SK-N-SH (cell line): ENCODE results near the gene SERINC2. TPM values are rescaled to one million over a fixed set of nuclear protein-coding genes. Genes with fewer than 3 reads are reported as not detected.

Experiments
- CTCF ChIA-PET: fragments of 300-600, 350-600 bp; formaldehyde crosslinking; extraction: SDS; loops from one replicate; lab custom pipeline; 2021; lab: Yijun Ruan, JAX
- POLR2A ChIA-PET: fragments of 350-600 bp; sonication (Branson Sonifier 250); formaldehyde crosslinking; extraction: SDS; loops from one replicate; lab custom pipeline; 2020; ENCODE audit warnings: antibody characterized with exemption, inconsistent platforms; lab: Yijun Ruan, JAX
- DNase-seq: peaks from one replicate; pipeline ENCODE4 v3.0.0; 2012
- H2AFZ ChIP-seq: fragments of 200-600 bp; sonication (generic); 2 replicates; pipeline ENCODE4 v1.8.1; 2016; ENCODE audit warnings: antibody characterized with exemption, mild to moderate bottlenecking, low read depth
- H3F3A ChIP-seq: fragments of 200-600 bp; sonication (generic); replicated peaks from 2 replicates; pipeline ENCODE3; 2016; ENCODE audit warnings: antibody characterized with exemption, mild to moderate bottlenecking; ENCODE audit not compliant: insufficient read depth
- H3K27ac ChIP-seq, 2 experiments: fragments of 200-500 bp in 1 of 2; fragments of 200-600 bp in 1 of 2; sonication (Bioruptor generic) in 1 of 2; sonication (generic), shearing (Covaris generic) in 1 of 2; 2 replicates each; pipeline versions ENCODE4 v1.5.1 to v1.6.1; 2014 to 2016; ENCODE audit warnings: low read depth in 2 of 2, inconsistent platforms in 1 of 2, low read length in 1 of 2, mild to moderate bottlenecking in 1 of 2, mixed read lengths in 1 of 2
- H3K27me3 ChIP-seq: fragments of 200-600 bp; sonication (generic), shearing (Covaris generic); 2 replicates; pipeline ENCODE4 v1.6.1; 2016; ENCODE audit warnings: mixed run types; ENCODE audit not compliant: insufficient read depth
- H3K36me3 ChIP-seq, 2 experiments: fragments of 200-500 bp in 1 of 2; fragments of 200-600 bp in 1 of 2; sonication (Bioruptor generic) in 1 of 2; sonication (generic) in 1 of 2; replicated peaks in 1 of 2; 2 replicates each; pipeline versions ENCODE3 to v1.5.1; 2014 to 2016; ENCODE audit warnings: low read length in 1 of 2, mild to moderate bottlenecking in 1 of 2; ENCODE audit not compliant: insufficient read depth in 2 of 2, control insufficient read depth in 1 of 2
- H3K4me1 ChIP-seq, 2 experiments: fragments of 200-500 bp in 1 of 2; fragments of 200-600 bp in 1 of 2; sonication (Bioruptor generic) in 1 of 2; sonication (generic), shearing (Covaris generic) in 1 of 2; 2 replicates each; pipeline versions ENCODE4 v1.5.1 to v1.6.1; 2014 to 2016; ENCODE audit warnings: low read depth in 1 of 2, low read length in 1 of 2, mixed run types in 1 of 2; ENCODE audit not compliant: insufficient read depth in 2 of 2, control insufficient read depth in 1 of 2
- H3K4me2 ChIP-seq: fragments of 200-600 bp; sonication (generic), shearing (Covaris generic); 2 replicates; pipeline ENCODE4 v1.6.1; 2017; ENCODE audit warnings: mixed run types
- H3K4me3 ChIP-seq, 2 experiments: fragments of 200-500 bp in 1 of 2; fragments of 200-600 bp in 1 of 2; sonication (Bioruptor generic) in 1 of 2; sonication (generic), shearing (Covaris generic) in 1 of 2; 2 replicates each; pipeline versions ENCODE4 v1.5.1 to v1.8.1; 2014 to 2016; ENCODE audit warnings: low read depth in 2 of 2, inconsistent platforms in 1 of 2, low read length in 1 of 2, mild to moderate bottlenecking in 1 of 2, mixed read lengths in 1 of 2, moderate library complexity in 1 of 2
- H3K79me2 ChIP-seq: fragments of 200-600 bp; sonication (generic); 2 replicates; pipeline ENCODE4 v1.8.1; 2017; ENCODE audit warnings: mild to moderate bottlenecking; ENCODE audit not compliant: insufficient read depth
- H3K9ac ChIP-seq: fragments of 200-600 bp; sonication (generic); 2 replicates; pipeline ENCODE4 v1.6.1; 2017; ENCODE audit warnings: mixed run types
- H3K9me2 ChIP-seq: fragments of 200-600 bp; sonication (generic); 2 replicates; pipeline ENCODE4 v1.6.1; 2017; ENCODE audit warnings: mixed run types
- H3K9me3 ChIP-seq: fragments of 200-600 bp; sonication (generic); 2 replicates; pipeline ENCODE4 v1.6.1; 2017; ENCODE audit warnings: mixed run types, mild to moderate bottlenecking, moderate library complexity
- H4K20me1 ChIP-seq: fragments of 200-600 bp; sonication (generic); 2 replicates; pipeline ENCODE4 v1.6.1; 2017; ENCODE audit warnings: mild to moderate bottlenecking, mixed run types; ENCODE audit not compliant: insufficient read depth
- ELF1 ChIP-seq: IDR thresholded peaks from 2 replicates; pipeline ENCODE4 v1.4.0; 2012
- EP300 ChIP-seq, 2 experiments: IDR thresholded peaks; 2 replicates each; pipeline versions ENCODE4 v1.4.0 to v1.6.1; 2012; ENCODE audit warnings: borderline replicate concordance in 1 of 2, low read depth in 1 of 2, low read length in 1 of 2
- FOXJ3 ChIP-seq: sonication (generic); formaldehyde crosslinking; IDR thresholded peaks from 2 replicates; pipeline ENCODE4 v1.5.1; 2020; ENCODE audit warnings: mild to moderate bottlenecking, missing genetic modification reagents
- FOXM1 ChIP-seq: IDR thresholded peaks from 2 replicates; pipeline ENCODE4 v1.4.0; 2012; ENCODE audit warnings: low read depth, mild to moderate bottlenecking
- GABPA ChIP-seq: IDR thresholded peaks from 2 replicates; pipeline ENCODE4 v1.4.0; 2012; ENCODE audit warnings: low read depth, mild to moderate bottlenecking
- GATA2 ChIP-seq: sonication (generic); formaldehyde crosslinking; IDR thresholded peaks from 2 replicates; pipeline ENCODE4 v1.5.0; 2020; ENCODE audit warnings: mild to moderate bottlenecking, missing genetic modification reagents
- MAX ChIP-seq: IDR thresholded peaks from 2 replicates; pipeline ENCODE4 v1.4.0; 2012; ENCODE audit warnings: low read depth
- MEF2A ChIP-seq: IDR thresholded peaks from 2 replicates; pipeline ENCODE4 v1.4.0; 2012; ENCODE audit warnings: low read depth, borderline replicate concordance
- NFIC ChIP-seq: IDR thresholded peaks from 2 replicates; pipeline ENCODE4 v1.4.0; 2012; ENCODE audit warnings: borderline replicate concordance
- PBX3 ChIP-seq: IDR thresholded peaks from 2 replicates; pipeline ENCODE4; 2012
- RCOR1 ChIP-seq: fragments of 150-350 bp; IDR thresholded peaks from 2 replicates; pipeline ENCODE4 v1.6.1; 2017; ENCODE audit warnings: antibody characterized with exemption, low read length
- RFX5 ChIP-seq: IDR thresholded peaks from 2 replicates; pipeline ENCODE4 v1.6.1; 2012; ENCODE audit warnings: mild to moderate bottlenecking, improper control_type of control experiment, low read length
- RXRA ChIP-seq: IDR thresholded peaks from 2 replicates; pipeline ENCODE4 v1.4.0; 2012; ENCODE audit warnings: low read depth, mild to moderate bottlenecking, borderline replicate concordance
- SIN3A ChIP-seq: IDR thresholded peaks from 2 replicates; pipeline ENCODE4 v1.6.1; 2012; ENCODE audit warnings: low read depth, mild to moderate bottlenecking, low read length, moderate library complexity, borderline replicate concordance
- TAF1 ChIP-seq: IDR thresholded peaks from 2 replicates; pipeline ENCODE4 v1.6.1; 2012; ENCODE audit warnings: low read depth, mild to moderate bottlenecking, low read length, moderate library complexity, borderline replicate concordance
- TCF12 ChIP-seq: IDR thresholded peaks from 2 replicates; pipeline ENCODE4 v1.4.0; 2012
- TEAD4 ChIP-seq: IDR thresholded peaks from 2 replicates; pipeline ENCODE4 v1.4.0; 2012; ENCODE audit warnings: mild to moderate bottlenecking, borderline replicate concordance; ENCODE audit not compliant: insufficient read depth
- USF1 ChIP-seq: IDR thresholded peaks from 2 replicates; pipeline ENCODE4 v1.4.0; 2012; ENCODE audit warnings: low read depth, borderline replicate concordance
- YY1 ChIP-seq: IDR thresholded peaks from 2 replicates; pipeline ENCODE4 v1.4.0; 2012; ENCODE audit warnings: low read depth, mild to moderate bottlenecking
- whole genome bisulfite sequencing: methylation state at CpG from one replicate; pipeline ENCODE4 v1.1.6; 2017; ENCODE audit warnings: low lambda C conversion rate; 5-methylcytosine and 5-hydroxymethylcytosine counted together
- polyA plus RNA-seq, 3 experiments: library from polyadenylated mRNA; depleted of rRNA; stranded (reverse); fragments of >200 nt; gene quantifications; 2 replicates each; pipeline ENCODE4 v1.2.3, GENCODE V29; 2012
- TF ChIP-seq, protein P1 (sequence below): fragments of 200-600 bp; sonication (generic); IDR thresholded peaks from 2 replicates; pipeline ENCODE4 v1.6.1; 2017; ENCODE audit warnings: antibody characterized with exemption, mild to moderate bottlenecking, moderate library complexity

The SERINC2 gene
- polyA plus RNA-seq, 1 of the 3 experiments (the other 2 are of a cell fraction), result 22.2 TPM

- CTCF ChIA-PET, result interaction anchor here (0.8 to 13.9 kb wide), 5 partner anchors 22 to 221 kb away, joined by 3 to 287 read pairs (median 43); partner anchors contain the start of gene SERINC2
- 48% methylated on average over 4 of the region's 4 CpGs for WGBS
- Histone ChIP-seq H3K4me2 (peak overlapping the region; percentile 10; the same call in 1 of the 2 replicates), H3F3A (peaks cover 16% of the 10 kb centered on the region), H3K36me3 (no peaks in the 10 kb centered on the region), H3K27ac (peak overlapping the region in 1 of 2 experiments; percentile 15; a peak in 1 of 4 replicates), H3K79me2 (no peaks in the 10 kb centered on the region), H2AFZ (no peak overlapping the region), H3K27me3 (no peaks in the 10 kb centered on the region), H4K20me1 (no peaks in the 10 kb centered on the region), H3K9me3 (no peaks in the 10 kb centered on the region), H3K9ac (no peak overlapping the region), H3K9me2 (no peaks in the 10 kb centered on the region)
- no peak for DNase-seq
- POLR2A ChIA-PET, result no interaction called here
- 0 out of 2 replicates have a peak, but pooled peaks have one; percentile 3 for TF ChIP-seq NFIC
- 0 out of 2 replicates have a peak, but pooled peaks have one; percentile 1 for TF ChIP-seq TEAD4
- no peak for TF ChIP-seq PBX3
- no peak for TF ChIP-seq TCF12
- peak; percentile 46; the same call in 1 of the 2 replicates for TF ChIP-seq RXRA
- no peak for TF ChIP-seq RFX5
- TF ChIP-seq, all 33 proteins: peak for 3
- Histone ChIP-seq H3K4me3 (no peak overlapping the region), H3K4me1 (peaks cover 3 to 12% of the 10 kb centered on the region in 2 experiments; a peak in 2 of 4 replicates)
These were observed 15.5 kb upstream of the SERINC2 start for GRCh38 chr1:31397360-31398095.

- H2AFZ ChIP-seq, result no peak overlapping the region
- H4K20me1 ChIP-seq, result no peaks in the 10 kb centered on the region
- no peak for DNase-seq
- H3K4me1 ChIP-seq, result peaks cover 3 to 12% of the 10 kb centered on the region in 2 experiments; a peak in 2 of 4 replicates
- H3K27me3 ChIP-seq, result no peaks in the 10 kb centered on the region
- POLR2A ChIA-PET, result no interaction called here
- H3K9ac ChIP-seq, result no peak overlapping the region
- peaks cover 16% of the 10 kb centered on the region for H3F3A ChIP-seq
- H3K27ac ChIP-seq, result no peak overlapping the region
- no peak overlapping the region for H3K4me3 ChIP-seq
- CTCF ChIA-PET, result interaction anchor here (5.9 to 13.9 kb wide), 3 partner anchors 21 to 214 kb away, joined by 43 to 287 read pairs (median 74); partner anchors contain the start of gene SERINC2
- H3K4me2 ChIP-seq, result peak overlapping the region; percentile 10; the same call in 1 of the 2 replicates
- no peaks in the 10 kb centered on the region for H3K36me3 ChIP-seq
- no peaks in the 10 kb centered on the region for H3K9me2 ChIP-seq
- H3K79me2 ChIP-seq, result no peaks in the 10 kb centered on the region
- WGBS, result 85% methylated on average over 2 of the region's 2 CpGs
- no peaks in the 10 kb centered on the region for H3K9me3 ChIP-seq
- TF ChIP-seq ELF1, result no peak
- TF ChIP-seq PBX3, result no peak
- TF ChIP-seq RFX5, result no peak
- TF ChIP-seq FOXM1, result no peak
- no peak for TF ChIP-seq MEF2A
- no peak for TF ChIP-seq GATA2 (CRISPR knock-in tag)
- no peak for TF ChIP-seq TCF12
- no peak for TF ChIP-seq EP300 (IDR thresholded peaks at IDR 0.05; ENCODE audit: borderline replicate concordance in 1 of 2, low read depth in 1 of 2, low read length in 1 of 2)
- TF ChIP-seq RXRA, result no peak
- TF ChIP-seq RCOR1, result no peak
- TF ChIP-seq TAF1, result no peak
- TF ChIP-seq, protein P1, sequence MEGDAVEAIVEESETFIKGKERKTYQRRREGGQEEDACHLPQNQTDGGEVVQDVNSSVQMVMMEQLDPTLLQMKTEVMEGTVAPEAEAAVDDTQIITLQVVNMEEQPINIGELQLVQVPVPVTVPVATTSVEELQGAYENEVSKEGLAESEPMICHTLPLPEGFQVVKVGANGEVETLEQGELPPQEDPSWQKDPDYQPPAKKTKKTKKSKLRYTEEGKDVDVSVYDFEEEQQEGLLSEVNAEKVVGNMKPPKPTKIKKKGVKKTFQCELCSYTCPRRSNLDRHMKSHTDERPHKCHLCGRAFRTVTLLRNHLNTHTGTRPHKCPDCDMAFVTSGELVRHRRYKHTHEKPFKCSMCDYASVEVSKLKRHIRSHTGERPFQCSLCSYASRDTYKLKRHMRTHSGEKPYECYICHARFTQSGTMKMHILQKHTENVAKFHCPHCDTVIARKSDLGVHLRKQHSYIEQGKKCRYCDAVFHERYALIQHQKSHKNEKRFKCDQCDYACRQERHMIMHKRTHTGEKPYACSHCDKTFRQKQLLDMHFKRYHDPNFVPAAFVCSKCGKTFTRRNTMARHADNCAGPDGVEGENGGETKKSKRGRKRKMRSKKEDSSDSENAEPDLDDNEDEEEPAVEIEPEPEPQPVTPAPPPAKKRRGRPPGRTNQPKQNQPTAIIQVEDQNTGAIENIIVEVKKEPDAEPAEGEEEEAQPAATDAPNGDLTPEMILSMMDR, result no peak
- no peak for TF ChIP-seq GABPA
- TF ChIP-seq MAX, result no peak
- no peak for TF ChIP-seq FOXJ3 (CRISPR knock-in tag)
- no peak for TF ChIP-seq YY1
- TF ChIP-seq SIN3A, result no peak
- TF ChIP-seq USF1, result no peak
These were observed 14.8 kb upstream of the SERINC2 start for GRCh38 chr1:31398246-31398645.
